NCI-H345 treated with DMSO at 0.1 percent for 48 hours (cell line): ENCODE measurements around the gene LGI1.

Experiments
- DNase-seq: peaks from one replicate; lab custom pipeline; 2025; ENCODE audit not compliant: unreplicated experiment; lab: John Stamatoyannopoulos, UW

LGI1 gene

GRCh38 chr10:93754761-93755160 lies 3.0 kb upstream of the LGI1 start:
- no peak for DNase-seq

GRCh38 chr10:93755443-93756116 lies 2.2 kb upstream of the LGI1 start:
- no peak for DNase-seq

- DNase-seq: no peak
These were observed 1.6 kb upstream of the LGI1 start for GRCh38 chr10:93756118-93756517.

- DNase-seq: no peak
These were observed 600 bp upstream of the LGI1 start for GRCh38 chr10:93757136-93757535.

- no peak for DNase-seq
These were observed 761 bp downstream of the LGI1 start for GRCh38 chr10:93758508-93758885.

GRCh38 chr10:93758891-93759410 lies 1.2 kb downstream of the LGI1 start:
- no peak for DNase-seq

- no peak for DNase-seq
These were observed 2.8 kb downstream of the LGI1 start for GRCh38 chr10:93760490-93760889.

GRCh38 chr10:93762979-93763391 lies 5.2 kb downstream of the LGI1 start:
- no peak for DNase-seq

- DNase-seq: no peak
These were observed 9.2 kb downstream of the LGI1 start for GRCh38 chr10:93766918-93767317.

- no peak for DNase-seq
These were observed 10.1 kb downstream of the LGI1 start for GRCh38 chr10:93767724-93768399.

- no peak for DNase-seq
These were observed 11.2 kb downstream of the LGI1 start for GRCh38 chr10:93768892-93769291.

- no peak for DNase-seq
These were observed 13.6 kb downstream of the LGI1 start for GRCh38 chr10:93771354-93771753.

- DNase-seq: no peak
These were observed 15.4 kb downstream of the LGI1 start for GRCh38 chr10:93773120-93773519.

GRCh38 chr10:93773705-93774104 lies 16.0 kb downstream of the LGI1 start:
- no peak for DNase-seq

- DNase-seq: no peak
These were observed 17.6 kb downstream of the LGI1 start for GRCh38 chr10:93775356-93775755.

- DNase-seq: no peak
These were observed 19.4 kb downstream of the LGI1 start for GRCh38 chr10:93777092-93777491.

- DNase-seq: no peak
These were observed 26.3 kb downstream of the LGI1 start for GRCh38 chr10:93784059-93784458.

GRCh38 chr10:93788413-93789208 lies 30.9 kb downstream of the LGI1 start:
- DNase-seq: no peak

- DNase-seq: no peak
These were observed 32.7 kb downstream of the LGI1 start for GRCh38 chr10:93790439-93790838.

- DNase-seq: no peak
These were observed 38.4 kb downstream of the LGI1 start for GRCh38 chr10:93796167-93796566.

- no peak for DNase-seq
These were observed 40.1 kb downstream of the LGI1 start for GRCh38 chr10:93797825-93798224.
